ENCODE data around the gene SPATA31D1.

The SPATA31D1 gene

GRCh38 chr9:81971727-81972126 lies 16.8 kb upstream of the SPATA31D1 start:
- POLR2A ChIA-PET, result no interaction called here
- TF ChIP-seq CTCF (IDR thresholded peaks at IDR 0.05; ENCODE audit: insufficient read depth, low read length, missing control alignments), result no peak

DNA sequence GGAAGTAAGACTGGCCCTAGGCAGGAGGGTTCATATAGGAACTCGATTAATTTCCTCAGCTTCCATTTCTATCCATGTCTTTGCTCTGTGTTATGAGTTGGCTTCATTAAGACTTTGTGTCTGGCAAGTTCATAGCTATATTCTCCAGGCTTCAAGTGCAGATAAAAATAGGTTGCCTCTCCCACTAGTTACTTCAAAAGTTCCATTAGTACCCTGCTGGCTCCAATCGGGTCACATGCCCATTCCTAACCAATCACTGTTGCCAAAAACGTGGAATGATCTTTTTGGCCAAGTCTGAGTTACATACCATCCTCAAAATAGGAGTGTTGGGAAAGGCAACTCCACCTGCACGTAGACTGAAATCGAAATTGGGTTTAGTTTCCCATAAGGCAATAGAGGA lies 13.8 kb upstream of the SPATA31D1 start:
- no peak for DNase-seq (ENCODE audit: low read depth, low spot score)
- ChIA-PET POLR2A (no interaction called here), CTCF (no interaction called here)
- H3K4me3 ChIP-seq (ENCODE audit: low read depth, low read length), result no peak overlapping the region
- no peak for TF ChIP-seq CTCF (IDR thresholded peaks at IDR 0.05; ENCODE audit: insufficient read depth, low read length, missing control alignments)

More at GRCh38 chr9:81971727-81972126, 16.8 kb upstream of the SPATA31D1 start:
- no peak for DNase-seq (ENCODE audit: low read depth, low spot score)
- H3K4me3 ChIP-seq (ENCODE audit: low read depth, low read length), result no peak overlapping the region
- CTCF ChIA-PET, result no interaction called here

DNA sequence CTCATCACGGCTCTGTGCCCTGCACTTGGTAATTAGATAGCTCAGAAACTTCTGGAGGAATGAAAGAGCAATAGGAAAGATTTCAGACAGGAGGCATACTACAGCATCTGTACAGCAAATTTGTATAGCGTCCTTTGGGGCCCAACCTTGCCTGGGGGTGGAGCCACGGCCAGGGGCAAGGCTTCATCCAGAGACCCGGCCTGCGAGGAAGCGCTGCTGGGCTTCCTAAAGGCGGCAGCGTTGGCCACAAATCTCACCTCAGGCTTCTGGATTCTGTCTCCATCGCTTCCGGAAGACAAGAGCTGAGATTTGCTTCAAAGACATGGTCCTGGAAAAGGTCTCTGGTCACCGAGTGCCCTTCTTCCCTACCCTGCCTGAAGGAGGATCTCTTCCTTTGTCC lies 12.2 kb upstream of the SPATA31D1 start:
- ChIA-PET CTCF (no interaction called here), POLR2A (no interaction called here)
- no peak for TF ChIP-seq CTCF (IDR thresholded peaks at IDR 0.05; ENCODE audit: insufficient read depth, low read length, missing control alignments)
- no peak overlapping the region for H3K4me3 ChIP-seq (ENCODE audit: low read depth, low read length)
- DNase-seq (ENCODE audit: low read depth, low spot score), result no peak

- DNase-seq (ENCODE audit: low read depth, low spot score), result no peak
- TF ChIP-seq CTCF (IDR thresholded peaks at IDR 0.05; ENCODE audit: insufficient read depth, low read length, missing control alignments), result no peak
- no peak overlapping the region for H3K4me3 ChIP-seq (ENCODE audit: low read depth, low read length)
- ChIA-PET POLR2A (no interaction called here), CTCF (interaction anchor here (0.8 kb wide), 1 partner anchor 17 kb away, joined by 3 read pairs; no protein-coding TSS in a partner anchor)
Measured at GRCh38 chr9:81979196-81979595, 9.4 kb upstream of the SPATA31D1 start.

DNA sequence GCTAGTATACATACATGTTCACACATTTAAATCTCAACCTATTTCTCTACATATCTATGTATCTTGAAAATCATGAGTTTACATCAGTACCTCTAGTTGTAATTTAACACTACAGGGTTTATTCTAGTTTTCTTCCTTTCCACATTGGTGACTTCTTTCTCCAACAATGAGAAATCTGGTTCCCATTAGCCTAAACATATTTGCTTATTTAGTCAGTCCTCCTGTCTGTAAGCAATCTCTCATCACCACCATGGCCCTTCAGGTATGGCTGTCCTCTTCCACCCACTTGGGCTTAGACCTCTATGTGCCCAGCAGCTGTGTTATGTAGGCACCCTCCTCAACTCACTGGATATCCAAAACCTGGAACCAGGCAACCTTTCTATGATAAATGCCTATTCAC lies 8.0 kb upstream of the SPATA31D1 start:
- no peak overlapping the region for H3K4me3 ChIP-seq (ENCODE audit: low read depth, low read length)
- DNase-seq (ENCODE audit: low read depth, low spot score), result no peak
- CTCF ChIA-PET, result no interaction called here
- POLR2A ChIA-PET, result no interaction called here
- no peak for TF ChIP-seq CTCF (IDR thresholded peaks at IDR 0.05; ENCODE audit: insufficient read depth, low read length, missing control alignments)

- POLR2A ChIA-PET, result no interaction called here
- DNase-seq (ENCODE audit: low read depth, low spot score), result no peak
- no peak overlapping the region for H3K4me3 ChIP-seq (ENCODE audit: low read depth, low read length)
- TF ChIP-seq CTCF (IDR thresholded peaks at IDR 0.05; ENCODE audit: insufficient read depth, low read length, missing control alignments), result no peak
- CTCF ChIA-PET, result no interaction called here
Measured at GRCh38 chr9:81981883-81982282, 6.7 kb upstream of the SPATA31D1 start.

Data from AG04449 (cell line).